ENCODE data around the gene KRT5.
"Not testable (repeated sequence)": the region's sequence is repeated elsewhere in the genome, so short reads cannot be mapped to it uniquely, and the experiment has no call there.

KRT5 gene

DNA sequence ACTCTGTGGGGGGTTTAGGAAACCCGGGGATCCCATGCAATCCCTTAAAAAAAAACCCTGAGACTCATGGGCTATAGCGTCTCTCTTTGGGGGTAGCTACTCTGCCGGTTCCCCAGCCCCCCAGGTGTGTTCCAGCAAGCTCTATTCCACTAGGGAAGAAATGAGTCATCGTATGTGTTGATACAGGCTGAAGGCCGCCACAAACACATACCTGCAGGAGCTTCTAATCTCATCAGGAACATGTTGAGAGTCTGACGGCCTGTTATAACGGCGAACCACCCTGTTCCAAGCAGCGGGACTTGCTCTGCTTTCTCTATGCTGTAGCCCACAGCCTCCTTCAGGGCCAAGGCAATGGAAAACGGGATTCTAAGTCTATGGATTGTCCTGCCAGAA lies 977 bp upstream of the KRT5 start:
- DNase-seq (ENCODE audit: low spot score): no peak

DNA sequence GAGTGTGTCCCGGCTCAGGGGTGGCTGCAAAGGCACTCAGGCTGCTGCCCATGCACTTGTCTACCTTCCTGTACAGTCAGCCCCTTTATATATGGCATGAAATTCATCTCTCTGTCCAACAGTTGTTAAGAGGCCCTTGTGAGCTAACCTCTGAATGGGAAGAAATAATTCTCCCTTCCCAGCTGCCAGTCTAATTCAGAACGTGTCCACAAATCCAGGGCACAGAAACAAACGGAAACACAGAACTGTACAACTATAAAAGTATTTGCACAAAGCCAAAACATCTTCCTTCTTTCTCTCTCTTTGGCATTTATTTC lies 849 bp downstream of the KRT5 start:
- DNase-seq (ENCODE audit: low spot score): no peak

DNA sequence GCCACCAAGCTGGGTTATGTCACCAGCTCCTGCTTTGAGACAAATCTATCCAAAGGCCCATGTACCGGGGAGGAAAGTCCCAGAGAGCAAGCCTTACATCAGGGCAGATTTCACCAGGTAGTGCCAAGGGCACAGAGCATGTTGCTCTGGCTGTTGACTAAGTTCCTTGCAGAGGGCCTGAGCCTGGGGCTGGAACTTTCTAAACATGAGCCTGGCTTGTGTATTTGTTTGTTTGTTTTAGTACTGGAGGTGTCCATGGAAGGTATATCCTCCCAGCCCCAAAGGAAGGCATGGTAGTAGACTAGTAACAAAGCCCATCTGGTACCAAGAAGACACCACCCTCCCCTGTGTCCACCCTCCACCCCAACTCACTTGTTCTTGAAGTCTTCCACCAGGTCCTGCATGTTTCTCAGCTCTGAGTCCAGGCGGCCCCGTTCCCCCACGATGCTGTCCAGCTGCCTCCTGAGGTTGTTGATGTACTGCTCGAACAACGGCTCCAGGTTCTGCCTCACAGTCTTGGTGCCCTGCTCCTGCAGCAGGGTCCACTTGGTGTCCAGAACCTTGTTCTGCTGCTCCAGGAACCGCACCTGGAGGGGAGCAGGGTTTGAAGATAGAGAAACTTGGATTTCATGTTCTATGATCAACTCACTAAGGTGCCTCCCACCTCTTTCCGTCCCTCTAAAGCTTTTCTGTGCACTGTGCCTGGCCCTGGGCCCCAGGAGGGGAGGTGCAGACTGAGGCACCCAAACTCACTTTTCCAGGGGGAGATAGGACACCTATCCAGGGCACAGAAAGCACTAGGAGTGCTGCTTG lies 1.4 kb downstream of the KRT5 start:
- DNase-seq (ENCODE audit: low spot score): no peak

DNA sequence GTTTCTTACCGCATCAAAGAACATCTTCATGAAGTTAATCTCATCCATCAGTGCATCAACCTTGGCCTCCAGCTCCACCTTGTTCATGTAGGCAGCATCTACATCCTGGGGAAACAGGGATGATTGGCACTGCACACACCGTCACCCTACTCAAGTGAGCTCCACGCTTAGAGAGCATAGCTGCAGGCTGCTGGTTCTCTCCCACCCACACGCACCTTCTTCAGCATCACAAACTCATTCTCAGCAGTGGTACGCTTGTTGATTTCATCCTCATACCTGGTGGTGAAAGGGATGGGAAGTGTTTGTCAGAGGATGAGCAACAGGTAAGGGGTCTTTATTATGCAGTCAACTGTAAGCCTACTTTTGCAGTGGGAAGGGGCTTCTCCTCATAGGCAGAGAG lies 2.3 kb downstream of the KRT5 start:
- DNase-seq (ENCODE audit: low spot score): peak; percentile 80

DNA sequence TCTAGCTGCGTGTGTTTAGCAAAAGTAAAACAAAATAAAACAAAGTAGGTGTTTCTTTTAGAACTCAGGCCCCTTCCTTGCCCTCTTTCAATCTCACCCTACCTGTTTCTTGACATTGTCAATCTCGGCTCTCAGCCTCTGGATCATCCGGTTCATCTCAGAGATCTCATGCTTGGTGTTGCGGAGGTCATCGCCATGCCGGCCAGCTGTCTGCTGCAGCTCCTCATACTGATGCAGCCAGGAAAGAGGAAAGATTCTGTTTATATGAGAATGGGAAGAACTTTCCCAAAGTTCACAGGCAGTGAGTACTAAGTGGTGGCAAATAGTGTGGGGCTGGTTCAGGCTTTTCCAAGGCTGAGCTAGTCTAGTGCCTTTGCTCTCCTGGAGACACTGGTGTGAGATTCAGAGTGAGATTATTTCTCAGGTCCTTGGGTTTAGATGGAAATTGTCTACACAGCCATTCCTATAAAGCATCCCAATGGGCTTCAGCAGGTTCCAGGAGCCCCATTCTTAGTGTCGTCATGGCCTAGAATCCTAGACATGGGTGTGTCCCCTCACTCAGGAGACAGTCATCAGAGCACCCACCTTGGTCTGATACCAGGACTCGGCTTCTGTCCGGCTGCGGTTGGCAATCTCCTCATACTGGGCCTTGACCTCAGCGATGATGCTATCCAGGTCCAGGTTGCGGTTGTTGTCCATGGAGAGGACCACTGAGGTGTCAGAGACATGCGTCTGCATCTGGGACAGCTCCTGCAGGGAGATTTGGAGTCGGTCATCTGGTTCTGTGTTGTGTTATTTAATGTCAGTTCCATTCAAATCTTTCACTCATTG lies 3.0 kb downstream of the KRT5 start:
- DNase-seq (ENCODE audit: low spot score): no peak

DNA sequence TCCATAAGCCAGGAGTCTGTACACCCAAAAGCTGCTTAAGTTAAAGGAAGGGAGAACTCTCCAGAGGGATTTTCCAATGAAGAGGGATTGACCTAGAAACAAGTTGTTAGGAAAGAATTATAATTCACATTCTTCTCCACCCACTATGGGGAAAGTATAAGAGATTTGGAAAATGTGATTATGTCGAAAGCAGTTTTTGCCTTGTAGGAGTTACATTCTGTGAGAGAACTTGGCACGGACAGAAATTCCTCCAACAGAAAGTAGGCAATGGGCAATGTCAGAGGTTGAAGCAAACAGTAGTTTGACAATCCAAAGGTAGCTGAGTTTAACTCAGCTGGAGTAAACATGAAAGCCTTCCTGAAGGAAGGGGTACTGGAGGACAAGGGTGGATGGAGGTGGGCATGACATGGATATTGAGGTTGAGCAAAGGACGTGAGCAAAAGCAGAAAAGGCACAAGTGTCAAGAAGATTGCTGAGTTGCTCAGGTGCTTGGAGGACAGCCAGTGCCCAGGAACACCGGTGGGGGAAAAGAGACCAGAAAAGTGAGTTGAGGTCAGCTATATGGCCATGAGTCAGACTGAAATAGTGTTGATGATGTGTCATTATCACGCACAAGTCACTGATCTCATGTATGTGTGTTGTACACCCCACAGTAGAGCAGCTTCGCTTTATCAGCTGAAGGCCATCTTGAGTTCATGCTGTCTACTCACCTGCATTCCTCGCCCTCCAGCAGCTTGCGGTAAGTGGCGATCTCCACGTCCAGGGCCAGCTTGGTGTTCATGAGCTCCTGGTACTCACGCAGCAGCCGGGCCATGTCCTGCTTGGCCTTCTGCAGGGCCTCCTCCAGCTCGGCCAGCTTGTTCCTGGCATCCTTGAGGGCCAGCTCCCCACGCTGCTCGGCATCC lies 4.0 kb downstream of the KRT5 start:
- peak; percentile 28 for DNase-seq (ENCODE audit: low spot score)

DNA sequence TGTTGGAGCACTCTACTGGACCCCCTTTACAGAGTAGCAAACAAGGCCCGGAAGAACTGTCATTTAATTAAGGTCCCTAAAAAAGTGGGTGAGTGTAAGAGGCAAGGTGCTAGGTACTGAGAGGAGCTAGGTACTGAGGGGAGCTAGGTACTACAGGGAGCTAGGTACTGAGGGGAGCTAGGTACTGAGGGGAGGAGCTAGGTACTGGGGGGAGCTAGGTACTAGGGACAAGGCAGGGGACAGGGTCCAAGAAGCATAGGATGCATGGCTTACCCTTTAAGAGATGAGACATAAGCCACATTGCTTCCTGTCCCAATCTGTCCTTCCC lies 4.9 kb downstream of the KRT5 start:
- no peak for DNase-seq (ENCODE audit: low spot score)

DNA sequence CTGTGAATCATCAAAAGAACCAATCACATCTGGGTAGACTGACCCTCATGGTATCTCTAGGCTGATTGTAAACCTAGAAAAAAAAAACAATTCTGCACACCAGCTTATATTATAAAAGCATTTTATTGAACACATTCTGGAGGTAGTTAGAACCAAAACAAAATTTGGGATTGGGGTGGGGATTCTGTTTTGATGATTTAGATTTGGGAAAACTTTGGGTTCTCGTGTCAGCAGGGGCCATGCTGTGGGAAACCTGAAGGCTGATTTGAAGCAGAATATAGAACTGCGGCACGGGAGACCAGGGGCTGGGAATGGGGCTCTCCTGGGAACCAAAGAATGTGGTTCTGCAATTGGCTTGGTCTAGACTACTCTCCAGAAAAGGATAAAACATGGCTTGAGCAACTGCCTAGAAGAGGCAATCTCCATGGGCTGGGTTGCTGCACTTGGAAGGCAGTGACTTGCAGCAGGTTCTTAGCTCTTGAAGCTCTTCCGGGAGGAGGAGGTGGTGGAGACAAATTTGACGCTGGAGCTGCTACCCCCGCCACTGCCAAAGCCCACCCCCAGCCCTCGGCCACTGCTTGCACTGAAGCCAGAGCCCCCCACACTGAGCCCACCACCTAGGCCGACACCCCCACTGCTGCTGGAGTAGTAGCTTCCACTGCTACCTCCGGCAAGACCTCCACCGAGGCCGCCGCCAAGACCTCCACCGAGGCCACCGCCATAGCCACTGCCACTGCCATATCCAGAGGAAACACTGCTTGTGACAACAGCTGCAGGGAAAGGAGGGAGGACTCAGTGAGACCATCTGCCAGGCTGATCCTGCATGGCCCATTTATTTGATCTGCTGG lies 5.5 kb downstream of the KRT5 start:
- no peak for DNase-seq (ENCODE audit: low spot score)

DNA sequence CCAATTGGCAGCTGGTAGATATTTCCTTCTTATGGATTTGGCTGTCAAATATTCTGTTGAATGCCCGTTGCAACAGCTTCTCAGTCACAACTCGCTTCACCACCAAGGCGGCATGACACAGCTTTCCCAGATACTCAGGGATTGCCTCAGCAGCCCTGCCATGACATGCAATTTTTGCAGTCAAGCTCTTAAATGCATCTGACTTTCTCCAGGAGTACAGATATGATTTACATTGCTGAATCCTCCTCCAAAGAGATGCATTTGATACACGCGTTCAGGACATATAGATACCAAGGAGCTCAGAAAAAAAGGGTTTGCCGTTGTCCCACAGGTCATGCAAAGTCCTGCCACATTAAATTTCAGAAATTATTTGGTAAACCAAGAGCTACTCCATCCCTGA lies 6.5 kb downstream of the KRT5 start:
- no peak for DNase-seq (ENCODE audit: low spot score)

DNA sequence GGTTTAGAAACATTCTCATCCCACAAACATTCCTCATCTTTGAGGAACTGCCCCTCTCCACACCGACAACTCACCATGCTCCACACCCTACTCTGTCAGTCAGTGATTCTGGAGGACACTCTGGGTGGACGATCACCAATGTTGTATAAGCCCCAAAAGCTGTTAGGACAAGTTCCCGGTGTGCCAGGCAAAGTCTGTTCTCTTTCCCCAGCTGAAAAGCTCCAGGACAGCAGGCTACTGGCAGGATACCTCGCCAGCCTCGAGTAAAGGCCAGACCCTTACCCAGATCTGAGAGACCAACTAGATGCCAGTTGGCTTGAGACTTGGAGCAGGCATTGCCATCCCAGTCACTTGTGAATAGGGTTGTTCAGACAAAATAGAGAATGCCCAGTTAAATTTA lies 12.0 kb downstream of the KRT5 start:
- DNase-seq (ENCODE audit: low spot score): no peak

DNA sequence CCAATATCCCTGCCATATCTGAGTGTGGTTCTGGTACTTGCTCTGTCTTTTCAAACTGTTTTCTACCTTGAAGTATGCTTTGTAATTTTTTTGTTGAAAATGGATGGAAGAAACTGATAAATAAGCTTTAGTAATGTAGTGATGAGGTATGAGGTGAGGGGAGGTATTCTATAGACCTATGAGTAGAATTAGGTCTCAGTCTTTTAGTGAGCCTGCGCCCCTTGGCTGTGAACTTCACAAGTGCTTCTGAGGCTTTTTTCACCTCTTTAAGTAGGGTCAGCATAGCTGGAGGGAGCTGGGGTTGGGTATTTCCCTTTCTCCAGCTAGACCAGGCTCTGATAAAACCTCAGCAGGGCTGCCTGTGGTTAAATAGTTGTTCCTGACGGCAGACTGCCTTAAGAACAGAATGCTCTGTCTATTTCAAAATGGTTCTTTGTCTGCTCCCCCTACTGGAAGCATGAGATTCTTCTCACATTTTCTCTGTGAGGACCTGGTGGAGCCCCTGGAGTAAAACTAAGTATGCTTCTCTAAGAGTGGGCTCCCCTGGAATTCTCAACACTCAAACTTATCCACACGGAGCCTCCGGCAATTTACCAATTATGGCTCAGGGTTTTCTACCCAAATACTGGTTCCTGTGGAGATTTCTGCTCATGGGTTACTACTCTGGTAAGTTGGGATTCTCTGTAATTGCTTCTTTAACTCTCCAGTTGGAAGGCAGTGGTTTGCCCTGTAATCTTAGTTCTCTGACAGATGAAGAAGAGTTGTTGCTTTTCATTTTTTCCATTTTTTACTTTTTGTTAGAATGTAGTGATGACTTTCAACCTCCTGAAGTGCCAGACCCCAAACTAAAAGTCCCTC lies 13.1 kb downstream of the KRT5 start:
- no peak for DNase-seq (ENCODE audit: low spot score)

DNA sequence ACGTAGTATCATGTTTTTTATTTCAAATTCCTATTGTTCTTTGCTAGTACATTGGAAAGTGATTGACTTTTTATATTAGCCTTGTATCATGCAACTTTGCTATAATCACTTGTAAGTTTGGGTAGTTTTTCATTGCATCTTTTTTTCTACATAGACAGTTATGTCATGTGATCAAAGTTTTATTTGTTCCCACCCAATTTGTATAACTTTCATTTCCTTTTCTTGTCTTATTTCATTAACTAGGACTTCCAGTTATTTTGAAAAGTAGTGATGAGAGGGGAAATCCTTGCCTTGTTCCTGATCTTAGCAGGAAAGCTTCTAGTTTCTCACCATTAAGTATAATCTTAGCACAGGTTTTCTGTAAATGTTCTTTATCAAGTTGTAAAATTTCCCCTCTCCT lies 17.3 kb downstream of the KRT5 start:
- no peak for DNase-seq (ENCODE audit: low spot score)

DNA sequence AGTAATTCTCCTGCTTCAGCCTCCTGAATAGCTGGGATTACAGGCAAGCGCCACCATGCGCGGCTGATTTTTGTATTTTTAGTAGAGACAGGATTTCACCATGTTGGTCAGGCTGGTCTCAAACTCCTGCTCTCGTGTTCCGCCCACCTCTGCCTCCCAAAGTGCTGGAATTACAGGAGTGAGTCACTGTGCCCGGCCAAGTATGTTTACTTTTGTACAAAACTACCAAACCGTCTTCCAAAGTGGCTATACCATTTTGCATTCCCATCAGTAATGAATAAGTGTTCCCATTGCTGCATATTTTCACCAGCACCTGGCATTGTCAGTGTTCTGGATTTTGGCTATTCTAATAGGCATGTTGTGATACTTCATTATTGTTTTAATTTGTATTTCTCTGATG lies 18.7 kb downstream of the KRT5 start:
- DNase-seq (ENCODE audit: low spot score): no peak

DNA sequence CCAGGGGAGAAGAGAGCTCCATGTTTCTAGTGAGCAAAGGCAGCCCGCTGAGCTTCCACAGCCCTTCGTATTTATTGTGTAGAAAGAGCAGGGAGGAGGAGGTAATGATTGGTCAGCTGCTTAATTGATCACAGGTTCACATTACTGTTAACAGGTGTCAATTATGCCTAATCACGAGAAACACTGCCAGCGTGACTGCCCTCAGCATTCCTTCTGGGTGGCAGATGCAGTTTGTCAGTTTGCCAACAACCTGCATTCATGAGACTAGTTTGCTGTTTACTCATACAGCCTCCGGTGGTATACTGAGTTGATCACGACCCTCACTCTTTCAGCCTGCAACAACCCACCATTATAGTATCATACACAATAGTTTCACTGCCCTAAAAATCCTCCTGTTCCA lies 19.6 kb downstream of the KRT5 start:
- not testable (repeated sequence) for DNase-seq (ENCODE audit: low spot score)

DNA sequence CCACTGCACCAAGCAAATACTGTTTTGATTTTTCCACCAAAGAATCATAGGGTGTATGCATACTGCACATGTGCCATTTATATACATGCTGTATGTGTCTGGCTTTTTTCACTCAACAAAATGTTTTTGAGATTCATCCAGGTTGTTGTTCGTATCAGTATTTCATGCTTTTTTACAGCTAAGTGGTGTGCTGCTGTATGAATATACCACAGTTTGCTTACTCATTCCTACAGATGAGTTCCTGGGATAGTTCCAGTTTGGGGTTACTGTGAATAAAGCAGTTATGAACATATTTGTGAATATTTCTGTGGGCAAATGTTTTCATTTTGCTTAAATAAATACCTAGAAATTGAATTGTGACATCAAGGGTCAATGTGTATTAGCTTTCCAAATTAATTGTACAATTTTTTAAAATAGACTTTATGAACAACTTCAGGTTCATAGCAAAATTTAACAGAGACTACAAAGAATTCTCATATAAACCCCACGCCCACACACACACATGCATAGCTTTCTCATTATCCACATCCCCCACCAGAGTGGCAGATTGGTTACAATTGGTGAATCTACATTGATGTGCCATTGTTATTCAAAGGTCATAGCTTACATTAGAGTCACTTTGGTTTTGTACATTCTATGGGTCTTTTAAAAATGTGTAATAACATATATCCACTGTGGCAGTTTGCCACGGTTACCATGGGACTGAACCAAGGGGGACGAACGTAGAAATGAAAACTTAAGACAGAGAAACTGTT lies 20.2 kb downstream of the KRT5 start:
- DNase-seq (ENCODE audit: low spot score): no peak

DNA sequence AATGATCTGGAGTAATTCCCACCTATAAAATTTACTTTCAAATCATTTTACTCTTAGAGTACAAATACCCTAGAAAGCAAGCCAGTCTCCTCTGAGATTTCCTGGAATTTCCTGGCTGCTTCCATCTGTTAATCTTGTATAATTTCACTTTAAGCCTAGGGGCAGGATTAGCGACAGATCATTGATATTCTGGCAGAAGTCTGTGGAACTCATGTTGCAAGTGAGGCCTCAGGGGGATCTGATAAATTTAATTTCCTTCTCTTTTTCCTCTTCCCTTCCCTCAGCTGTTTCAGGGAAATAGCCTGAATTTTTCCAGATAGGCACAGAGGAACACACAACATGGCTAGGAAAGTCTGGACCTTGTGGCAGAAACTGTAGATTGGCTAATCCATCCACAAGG lies 21.2 kb downstream of the KRT5 start:
- no peak for DNase-seq (ENCODE audit: low spot score)

DNA sequence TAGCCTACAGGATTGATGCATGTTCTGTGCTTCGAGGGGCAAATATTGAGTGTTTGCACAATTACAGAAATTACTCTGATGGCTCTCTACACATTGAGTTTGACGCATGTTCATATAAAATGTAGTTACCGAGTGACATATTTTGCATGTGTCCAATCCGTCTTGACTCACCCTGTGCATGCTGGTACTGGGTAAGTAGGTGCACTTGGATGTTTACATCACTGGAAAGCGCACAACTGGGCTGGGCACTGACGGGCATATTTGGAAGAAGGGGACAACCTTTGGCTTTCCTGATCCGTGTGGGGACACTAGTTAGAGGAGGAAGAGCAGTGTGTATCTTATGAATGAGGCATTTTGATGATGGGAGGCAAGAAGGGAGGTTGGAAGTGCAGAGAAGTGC lies 22.2 kb downstream of the KRT5 start:
- DNase-seq (ENCODE audit: low spot score): no peak

DNA sequence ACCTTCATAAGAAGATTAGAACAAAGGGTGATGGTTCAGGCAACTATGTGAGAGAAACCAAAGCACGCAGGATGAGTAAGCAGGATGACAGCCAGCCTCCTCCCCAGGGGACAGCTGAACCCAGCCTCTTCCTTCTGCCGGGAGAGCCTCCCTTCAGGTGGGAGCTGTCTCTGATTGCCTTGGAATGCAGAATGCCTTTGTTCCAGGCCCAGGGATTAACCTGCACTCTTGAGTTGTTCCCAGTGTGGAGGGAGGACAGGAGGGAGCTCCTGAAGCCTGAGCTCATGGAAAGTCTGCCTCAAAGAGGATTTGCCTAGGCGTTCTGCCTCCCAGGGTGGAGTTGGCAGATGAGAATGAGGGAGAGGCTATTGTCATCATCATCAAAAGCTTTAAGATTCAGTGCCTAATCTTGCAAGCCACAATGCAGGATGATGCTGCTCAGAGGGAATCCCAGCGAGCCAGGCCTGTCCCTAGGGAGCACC lies 23.6 kb downstream of the KRT5 start:
- DNase-seq (ENCODE audit: low spot score): no peak

DNA sequence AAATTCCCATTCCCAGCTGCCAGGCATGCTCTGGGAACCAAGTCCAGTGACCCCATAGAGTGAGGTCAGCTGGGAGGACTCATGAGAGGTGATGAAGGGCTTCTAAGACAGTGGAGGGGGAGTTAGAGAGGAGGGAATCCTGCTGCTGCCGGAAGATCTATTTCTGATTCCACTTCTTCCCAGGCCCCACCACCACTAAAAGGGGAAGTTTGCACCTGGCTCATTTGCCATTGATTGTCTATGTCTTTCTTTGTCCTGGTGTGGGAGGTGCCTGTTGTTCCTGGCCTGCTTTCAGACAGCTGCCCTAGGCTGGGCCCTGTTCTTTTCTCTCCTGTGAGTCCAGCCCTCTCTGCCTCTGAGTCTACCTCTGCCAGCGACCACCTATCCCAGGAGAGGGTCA lies 24.1 kb downstream of the KRT5 start:
- DNase-seq (ENCODE audit: low spot score): no peak

DNA sequence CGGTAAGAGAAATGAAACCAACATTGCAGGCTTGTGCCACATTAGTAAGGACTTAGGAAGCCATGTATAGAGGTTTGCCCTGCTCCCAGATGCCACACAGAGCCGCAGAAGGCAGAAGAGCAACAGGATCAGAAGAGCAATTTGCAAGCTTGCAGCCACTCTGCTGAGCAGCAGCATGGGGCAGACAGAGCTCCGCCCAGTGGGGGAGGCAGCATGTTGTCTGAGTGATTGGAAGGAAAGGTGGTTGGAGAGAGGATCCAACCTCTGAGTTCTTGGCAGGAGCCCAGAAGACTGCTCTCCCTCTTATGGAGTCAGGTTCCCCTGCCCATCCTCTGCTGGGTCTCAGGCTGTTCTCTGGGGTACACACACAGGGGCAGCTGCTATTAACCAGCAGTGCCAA lies 24.8 kb downstream of the KRT5 start:
- peak; percentile 51 for DNase-seq (ENCODE audit: low spot score)
